Hematopoietic multipotent progenitor cell (in vitro differentiated cells): ENCODE results near the gene LMCD1. TPM values are rescaled to one million over a fixed set of nuclear protein-coding genes. Genes with fewer than 3 reads are reported as not detected.
"Not testable (repeated sequence)": the region's sequence is repeated elsewhere in the genome, so short reads cannot be mapped to it uniquely, and the experiment has no call there.

Experiments
- DNase-seq, 3 donors: peaks; one replicate each; pipeline ENCODE4 v3.0.0-alpha.2; 2011 to 2015; ENCODE audit warnings: low read depth in 2 of 3, low spot score in 2 of 3
- total RNA-seq: library from RNA; depleted of rRNA; stranded (reverse); fragments of >200 nt; gene quantifications from one replicate; pipeline ENCODE4 v1.2.3, GENCODE V29; 2012

The LMCD1 gene
- total RNA-seq, 1 donor: 0.81 TPM

DNA sequence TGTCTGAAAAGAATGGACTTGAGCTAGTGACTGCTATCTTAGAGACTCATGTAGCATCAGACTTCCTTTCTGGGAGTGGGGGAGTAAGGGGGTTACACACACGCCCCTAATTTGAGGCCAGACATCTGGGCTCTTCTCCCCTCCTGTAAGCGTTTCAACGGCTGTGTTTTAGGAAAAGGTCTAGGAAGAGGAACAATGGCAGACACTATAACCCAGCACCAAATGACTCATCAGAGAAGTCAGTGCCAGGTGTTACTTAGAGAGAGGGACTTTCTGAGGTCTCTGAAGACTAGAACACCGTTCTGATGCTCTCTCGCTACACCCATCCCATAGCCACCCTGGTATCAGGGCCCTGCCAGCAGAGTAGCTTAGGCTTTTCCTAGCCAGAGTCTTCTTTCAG lies 77.5 kb downstream of the LMCD1 start:
- DNase-seq: peak in 2 of 3 donors; percentile 9 to 49

DNA sequence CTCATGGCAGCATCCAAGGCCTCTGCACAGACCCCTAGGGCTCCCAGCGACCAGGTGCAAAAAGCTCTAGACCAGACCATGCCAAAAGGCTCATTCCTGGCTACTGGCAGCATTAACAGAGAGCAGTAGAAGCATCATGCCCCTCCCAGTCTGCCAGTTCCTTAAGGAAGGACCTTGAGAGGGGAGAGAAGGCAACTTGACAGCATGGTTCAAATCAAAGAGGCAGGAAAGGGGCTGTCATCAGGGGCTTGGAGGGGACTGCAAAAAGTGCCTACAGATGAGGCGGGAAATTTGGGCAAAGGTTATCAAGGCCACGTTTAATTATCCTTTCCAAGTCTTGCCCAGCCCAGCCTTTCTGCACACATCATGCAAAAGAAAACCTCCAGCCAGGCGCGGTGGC lies 78.3 kb downstream of the LMCD1 start:
- no peak for DNase-seq

DNA sequence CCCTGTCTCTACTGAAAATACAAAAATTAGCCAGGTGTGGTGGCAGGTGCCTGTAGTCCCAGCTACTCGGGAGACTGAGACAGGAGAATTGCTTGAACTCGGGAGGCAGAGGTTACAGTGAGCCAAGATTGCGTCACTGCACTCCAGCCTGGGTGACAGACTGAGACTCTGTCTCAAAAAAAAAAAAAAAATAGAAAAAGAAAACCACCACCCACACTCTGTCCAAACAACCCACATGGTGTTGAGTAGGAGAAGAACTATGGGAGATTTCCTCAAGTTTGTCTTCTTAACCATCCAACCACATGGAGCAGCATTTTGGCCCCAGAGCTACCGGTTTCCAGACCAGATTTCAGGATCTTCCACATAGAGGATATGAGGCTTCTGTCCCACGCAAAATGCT lies 78.8 kb downstream of the LMCD1 start:
- not testable (repeated sequence) for DNase-seq

DNA sequence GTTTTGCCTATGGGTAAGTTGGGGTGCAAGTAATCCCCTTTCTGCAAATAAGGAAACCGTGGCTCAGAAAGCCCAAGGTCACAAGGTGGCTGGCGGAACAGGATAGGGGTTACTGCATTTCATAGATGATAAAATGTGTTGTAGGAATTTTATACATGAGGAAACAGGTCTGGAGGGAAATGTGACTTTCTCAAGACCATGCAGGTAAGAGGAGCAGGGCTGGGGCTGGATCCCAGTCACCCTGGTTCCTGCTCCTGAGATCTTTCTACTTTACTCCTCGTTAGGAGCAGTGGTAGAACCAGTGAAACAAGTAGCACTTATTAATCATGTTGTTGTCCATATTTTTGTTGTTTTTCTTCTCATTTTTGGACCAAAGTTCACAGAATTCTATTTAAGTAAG lies 79.8 kb downstream of the LMCD1 start:
- DNase-seq: no peak

GRCh38 chr3:8581806-8582445 lies 80.3 kb downstream of the LMCD1 start:
- DNase-seq: no peak

- DNase-seq: no peak
These were observed 83.0 kb downstream of the LMCD1 start for GRCh38 chr3:8584661-8585060.

GRCh38 chr3:8589880-8590556 lies 88.4 kb downstream of the LMCD1 start:
- DNase-seq: no peak

DNA sequence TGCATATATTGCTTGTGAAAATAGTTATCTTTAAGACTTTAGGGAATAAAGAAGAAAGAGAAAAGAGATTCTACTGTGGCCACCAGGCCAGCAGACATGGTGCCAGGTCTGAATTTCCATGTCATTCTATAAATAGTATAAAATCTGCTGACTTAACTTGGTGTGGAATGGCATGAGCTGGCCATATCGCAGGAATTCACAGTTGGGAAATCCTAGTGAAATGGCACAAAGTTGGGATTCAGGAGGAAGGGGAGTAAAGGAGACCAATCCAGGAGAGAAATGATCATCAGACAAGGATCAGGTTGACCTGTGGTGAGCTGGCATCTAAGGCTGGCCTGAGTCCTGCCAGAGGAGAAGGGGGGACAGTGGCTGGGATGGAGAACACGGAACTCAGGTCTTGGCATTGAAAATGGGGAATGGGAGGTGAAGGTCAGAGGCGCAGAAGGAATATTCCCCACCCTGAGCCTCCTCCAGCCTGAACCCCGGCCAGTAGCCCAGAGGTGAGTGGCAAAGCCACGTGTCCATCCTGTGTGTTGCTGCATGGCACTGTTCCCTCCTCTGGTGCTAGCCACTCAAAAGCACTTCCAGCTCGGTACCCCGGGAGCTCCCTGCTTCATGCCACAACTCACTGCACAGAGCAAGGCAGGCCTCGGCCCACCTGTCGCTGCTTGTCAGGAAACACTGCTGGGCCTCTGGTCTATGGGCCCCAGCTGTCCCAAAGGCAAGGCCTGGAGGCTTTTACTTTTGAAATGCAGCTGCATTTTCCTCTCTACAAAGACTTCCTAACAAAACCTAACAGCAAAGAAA lies 91.6 kb downstream of the LMCD1 start:
- DNase-seq: no peak

- no peak for DNase-seq
These were observed 93.6 kb downstream of the LMCD1 start for GRCh38 chr3:8595252-8595651.

GRCh38 chr3:8595695-8596115 lies 94.1 kb downstream of the LMCD1 start:
- no peak for DNase-seq

DNA sequence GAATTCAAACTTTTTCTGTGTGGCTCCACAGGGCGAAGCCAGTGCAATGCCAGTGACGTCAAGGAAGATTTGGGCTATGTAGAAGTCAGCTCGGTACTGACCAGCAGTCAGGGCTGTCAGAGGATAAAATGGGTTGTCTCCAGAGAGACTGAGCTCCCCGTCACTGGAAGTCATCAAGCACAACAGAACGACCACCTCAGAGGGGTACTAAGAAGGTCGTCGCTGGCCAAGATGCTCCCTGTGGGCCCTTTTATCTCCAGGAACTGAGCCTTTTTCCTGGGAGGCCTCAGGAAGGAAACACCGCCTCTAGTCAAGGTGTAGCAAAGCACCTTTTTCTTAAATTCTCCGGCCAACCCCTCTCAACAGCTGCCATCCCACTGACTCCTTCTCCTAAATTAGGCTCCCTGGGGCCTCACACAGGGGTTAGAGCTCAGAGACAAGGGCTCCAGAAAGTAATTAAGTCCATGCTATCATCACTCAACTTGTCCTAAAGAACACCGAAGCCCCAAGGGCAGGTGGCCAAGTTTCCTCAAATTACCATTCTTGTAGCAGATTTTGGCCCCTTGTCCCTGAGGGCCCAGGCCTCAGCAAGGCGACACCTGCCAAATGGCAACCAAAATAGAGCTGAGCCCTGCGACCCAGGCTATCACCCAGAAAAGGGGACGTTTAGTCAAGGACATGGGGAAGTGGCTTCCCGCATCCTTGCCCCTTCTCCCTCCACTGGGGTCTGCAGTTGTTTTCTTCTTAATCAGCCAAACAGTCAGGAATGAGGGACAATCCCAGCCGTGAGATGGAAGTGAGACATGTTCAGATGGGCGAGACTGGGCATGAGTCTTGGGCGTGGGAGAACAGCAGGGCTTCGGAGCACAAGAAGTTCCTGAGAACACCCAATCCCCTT lies 94.9 kb downstream of the LMCD1 start:
- no peak for DNase-seq

DNA sequence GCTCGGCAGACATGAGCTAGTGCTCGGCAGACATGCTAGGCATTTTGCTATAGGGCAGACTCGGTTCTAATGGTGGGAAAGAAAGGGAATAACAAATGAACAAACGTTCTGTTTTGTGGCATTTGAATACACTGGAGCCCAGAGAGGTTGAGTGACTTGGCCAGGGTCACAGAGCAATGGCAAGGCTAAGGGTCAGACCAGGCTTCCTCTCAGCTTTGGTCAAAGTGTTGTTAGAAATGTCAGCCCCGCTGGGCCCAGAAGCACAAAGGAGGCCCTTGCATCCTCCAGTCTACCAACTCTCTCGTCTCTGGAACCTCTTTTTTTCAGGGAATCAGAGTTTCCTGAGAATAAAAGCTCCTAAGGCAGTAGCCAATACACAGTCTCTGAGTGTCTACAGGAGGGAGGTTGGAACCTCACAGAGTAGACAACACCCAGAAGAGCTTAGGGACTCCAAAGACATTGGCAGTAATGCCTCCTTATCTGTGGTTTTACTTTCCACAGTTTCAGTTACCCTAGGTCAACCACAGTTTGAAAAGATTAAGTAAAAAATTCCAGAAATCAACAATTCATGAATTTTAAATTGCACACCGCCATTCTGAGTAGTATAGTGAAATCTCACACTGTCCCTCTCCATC lies 95.7 kb downstream of the LMCD1 start:
- DNase-seq: peak in 1 of 3 donors; percentile 2

GRCh38 chr3:8599146-8599545 lies 97.5 kb downstream of the LMCD1 start:
- DNase-seq: no peak

- no peak for DNase-seq
These were observed 98.8 kb downstream of the LMCD1 start for GRCh38 chr3:8600457-8600856.

GRCh38 chr3:8603115-8603710 lies 101.6 kb downstream of the LMCD1 start:
- no peak for DNase-seq

GRCh38 chr3:8604006-8604405 lies 102.4 kb downstream of the LMCD1 start:
- no peak for DNase-seq

DNA sequence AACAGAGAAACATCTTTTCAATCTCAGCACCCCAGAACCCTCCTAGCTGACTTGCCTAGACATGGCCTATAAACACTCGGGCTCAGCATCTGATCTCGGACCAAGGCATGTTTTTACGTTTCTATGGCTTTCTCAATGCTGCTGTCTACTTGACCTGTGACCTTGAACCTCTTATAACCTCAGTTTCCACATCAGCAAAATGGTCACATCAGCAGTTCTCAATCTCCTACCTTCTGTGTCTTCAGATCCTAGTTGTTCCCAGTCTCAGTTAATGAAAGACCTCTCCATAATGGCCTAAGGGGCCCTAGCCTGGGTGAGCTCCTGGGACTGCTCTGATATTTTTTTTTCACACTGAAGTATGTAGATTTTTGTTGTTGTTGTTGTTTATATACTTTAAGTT lies 103.4 kb downstream of the LMCD1 start:
- DNase-seq: no peak

GRCh38 chr3:8606701-8607231 lies 105.1 kb downstream of the LMCD1 start:
- DNase-seq: no peak

GRCh38 chr3:8607234-8608040 lies 105.8 kb downstream of the LMCD1 start:
- peak in 2 of 3 donors; percentile 33 to 58 for DNase-seq
